Neural cell (in vitro differentiated cells): ENCODE measurements around the gene SFMBT1.

Source experiments
- EP300 ChIP-seq: fragments of 450-650 bp; conservative IDR thresholded peaks from 2 replicates; pipeline ENCODE4 v1.6.1; 2014; ENCODE audit warnings: antibody characterized with exemption, mild to moderate bottlenecking, moderate library complexity; ENCODE audit not compliant: poor library complexity, severe bottlenecking
- EZH2 ChIP-seq: fragments of 200-600, 300-800 bp; shearing (Covaris generic), sonication (generic); IDR thresholded peaks from 2 replicates; pipeline ENCODE4 v1.6.1; 2014; ENCODE audit warnings: antibody characterized with exemption, low read length, borderline replicate concordance, mild to moderate bottlenecking; ENCODE audit not compliant: insufficient read depth, poor library complexity, severe bottlenecking
- POLR2AphosphoS5 ChIP-seq: IDR thresholded peaks from 2 replicates; pipeline ENCODE4 v1.6.1; 2012
- RAD21 ChIP-seq: fragments of 450-650 bp; conservative IDR thresholded peaks from 2 replicates; pipeline ENCODE4 v1.6.1; 2014; ENCODE audit warnings: antibody characterized with exemption, mild to moderate bottlenecking, moderate library complexity
- SMC3 ChIP-seq: fragments of 450-650 bp; conservative IDR thresholded peaks from 2 replicates; pipeline ENCODE4 v1.6.1; 2014; ENCODE audit warnings: antibody characterized with exemption, mild to moderate bottlenecking, moderate library complexity; ENCODE audit not compliant: poor library complexity
- TAF1 ChIP-seq: IDR thresholded peaks from 2 replicates; pipeline ENCODE4 v1.6.1; 2012; ENCODE audit warnings: low read depth
- TF ChIP-seq, protein P1 (sequence below): IDR thresholded peaks from 2 replicates; pipeline ENCODE4 v1.6.1; 2012; ENCODE audit warnings: borderline replicate concordance
- TF ChIP-seq, protein P2 (sequence below): fragments of 450-650 bp; IDR thresholded peaks from 2 replicates; pipeline ENCODE4 v1.5.1; 2014; ENCODE audit warnings: antibody characterized with exemption, mild to moderate bottlenecking, moderate library complexity; ENCODE audit not compliant: poor library complexity, severe bottlenecking

DNA sequence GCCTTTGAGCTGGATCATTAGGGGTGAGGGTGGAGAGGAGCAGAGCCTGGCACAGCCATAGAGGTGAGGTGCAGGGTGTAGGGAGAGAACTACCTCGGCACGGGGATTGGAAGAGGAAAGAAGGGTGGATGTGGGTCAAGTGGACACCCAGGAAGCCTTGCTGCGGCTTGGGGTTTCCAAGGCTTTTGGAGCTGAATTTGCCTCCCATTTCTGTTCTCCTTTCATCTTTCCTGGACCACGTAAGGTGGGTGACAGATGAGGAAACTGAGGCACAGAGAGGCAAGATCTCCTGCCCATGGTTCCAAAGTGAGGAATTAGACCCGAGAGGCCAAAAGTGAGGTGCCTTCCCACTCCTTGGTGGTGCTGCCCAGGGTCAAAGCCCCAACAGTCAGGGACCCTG, 35.4 kb upstream of the SFMBT1 start:
- TF ChIP-seq, protein P1, sequence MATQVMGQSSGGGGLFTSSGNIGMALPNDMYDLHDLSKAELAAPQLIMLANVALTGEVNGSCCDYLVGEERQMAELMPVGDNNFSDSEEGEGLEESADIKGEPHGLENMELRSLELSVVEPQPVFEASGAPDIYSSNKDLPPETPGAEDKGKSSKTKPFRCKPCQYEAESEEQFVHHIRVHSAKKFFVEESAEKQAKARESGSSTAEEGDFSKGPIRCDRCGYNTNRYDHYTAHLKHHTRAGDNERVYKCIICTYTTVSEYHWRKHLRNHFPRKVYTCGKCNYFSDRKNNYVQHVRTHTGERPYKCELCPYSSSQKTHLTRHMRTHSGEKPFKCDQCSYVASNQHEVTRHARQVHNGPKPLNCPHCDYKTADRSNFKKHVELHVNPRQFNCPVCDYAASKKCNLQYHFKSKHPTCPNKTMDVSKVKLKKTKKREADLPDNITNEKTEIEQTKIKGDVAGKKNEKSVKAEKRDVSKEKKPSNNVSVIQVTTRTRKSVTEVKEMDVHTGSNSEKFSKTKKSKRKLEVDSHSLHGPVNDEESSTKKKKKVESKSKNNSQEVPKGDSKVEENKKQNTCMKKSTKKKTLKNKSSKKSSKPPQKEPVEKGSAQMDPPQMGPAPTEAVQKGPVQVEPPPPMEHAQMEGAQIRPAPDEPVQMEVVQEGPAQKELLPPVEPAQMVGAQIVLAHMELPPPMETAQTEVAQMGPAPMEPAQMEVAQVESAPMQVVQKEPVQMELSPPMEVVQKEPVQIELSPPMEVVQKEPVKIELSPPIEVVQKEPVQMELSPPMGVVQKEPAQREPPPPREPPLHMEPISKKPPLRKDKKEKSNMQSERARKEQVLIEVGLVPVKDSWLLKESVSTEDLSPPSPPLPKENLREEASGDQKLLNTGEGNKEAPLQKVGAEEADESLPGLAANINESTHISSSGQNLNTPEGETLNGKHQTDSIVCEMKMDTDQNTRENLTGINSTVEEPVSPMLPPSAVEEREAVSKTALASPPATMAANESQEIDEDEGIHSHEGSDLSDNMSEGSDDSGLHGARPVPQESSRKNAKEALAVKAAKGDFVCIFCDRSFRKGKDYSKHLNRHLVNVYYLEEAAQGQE: no peak
- TF ChIP-seq EZH2 (no peak), POLR2AphosphoS5 (no peak), TAF1 (no peak), RAD21 (no peak), EP300 (no peak), SMC3 (no peak)
- TF ChIP-seq, protein P2, sequence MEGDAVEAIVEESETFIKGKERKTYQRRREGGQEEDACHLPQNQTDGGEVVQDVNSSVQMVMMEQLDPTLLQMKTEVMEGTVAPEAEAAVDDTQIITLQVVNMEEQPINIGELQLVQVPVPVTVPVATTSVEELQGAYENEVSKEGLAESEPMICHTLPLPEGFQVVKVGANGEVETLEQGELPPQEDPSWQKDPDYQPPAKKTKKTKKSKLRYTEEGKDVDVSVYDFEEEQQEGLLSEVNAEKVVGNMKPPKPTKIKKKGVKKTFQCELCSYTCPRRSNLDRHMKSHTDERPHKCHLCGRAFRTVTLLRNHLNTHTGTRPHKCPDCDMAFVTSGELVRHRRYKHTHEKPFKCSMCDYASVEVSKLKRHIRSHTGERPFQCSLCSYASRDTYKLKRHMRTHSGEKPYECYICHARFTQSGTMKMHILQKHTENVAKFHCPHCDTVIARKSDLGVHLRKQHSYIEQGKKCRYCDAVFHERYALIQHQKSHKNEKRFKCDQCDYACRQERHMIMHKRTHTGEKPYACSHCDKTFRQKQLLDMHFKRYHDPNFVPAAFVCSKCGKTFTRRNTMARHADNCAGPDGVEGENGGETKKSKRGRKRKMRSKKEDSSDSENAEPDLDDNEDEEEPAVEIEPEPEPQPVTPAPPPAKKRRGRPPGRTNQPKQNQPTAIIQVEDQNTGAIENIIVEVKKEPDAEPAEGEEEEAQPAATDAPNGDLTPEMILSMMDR: no peak
